A549 (cell line): ENCODE measurements around the gene KCNQ5.

Source experiments
- CEBPB ChIP-seq, 2 experiments: fragments of >200 bp in 1 of 2; sonication (Bioruptor Twin) in 1 of 2; formaldehyde crosslinking in 1 of 2; IDR thresholded peaks; 2 replicates each; pipeline ENCODE4 v1.6.1; 2012 to 2016
- CTCF ChIP-seq: fragments of >200 bp; sonication (Bioruptor Twin); formaldehyde crosslinking; IDR thresholded peaks from 3 replicates; pipeline ENCODE4 v1.5.1; 2016
- EP300 ChIP-seq, 2 experiments: fragments of >200 bp; sonication (Bioruptor Twin); formaldehyde crosslinking; IDR thresholded peaks; 2 replicates in 1 of 2; 3 replicates in 1 of 2; pipeline ENCODE4 v1.6.1; 2016 to 2017
- GATA3 ChIP-seq: IDR thresholded peaks from 2 replicates; pipeline ENCODE4 v1.6.1; 2012; ENCODE audit warnings: borderline replicate concordance
- JUNB ChIP-seq: fragments of >200 bp; sonication (Bioruptor Twin); formaldehyde crosslinking; IDR thresholded peaks from 2 replicates; pipeline ENCODE4 v1.6.1; 2016
- MAZ ChIP-seq: fragments of 150-350 bp; IDR thresholded peaks from 2 replicates; pipeline ENCODE4 v1.6.1; 2014; ENCODE audit warnings: antibody characterized with exemption, low read depth, low read length, borderline replicate concordance
- PBX3 ChIP-seq: IDR thresholded peaks from 2 replicates; pipeline ENCODE4 v1.6.1; 2012
- POLR2A ChIP-seq: IDR thresholded peaks from 2 replicates; pipeline ENCODE4 v1.6.1; 2012; ENCODE audit warnings: mild to moderate bottlenecking, low read length
- RAD21 ChIP-seq, 2 experiments: fragments of >200 bp in 1 of 2; sonication (Bioruptor Twin) in 1 of 2; formaldehyde crosslinking in 1 of 2; IDR thresholded peaks in 1 of 2; conservative IDR thresholded peaks in 1 of 2; 2 replicates in 1 of 2; 3 replicates in 1 of 2; pipeline ENCODE4 v1.6.1; 2012 to 2018; ENCODE audit warnings: inconsistent platforms in 1 of 2
- REST ChIP-seq: fragments of 200-600 bp; sonication (generic); IDR thresholded peaks from 2 replicates; pipeline ENCODE4 v1.6.1; 2016; ENCODE audit warnings: antibody characterized with exemption, mild to moderate bottlenecking, moderate library complexity
- RFX5 ChIP-seq: fragments of 450-650 bp; IDR thresholded peaks from 2 replicates; pipeline ENCODE4 v1.7.1; 2014; ENCODE audit warnings: antibody characterized with exemption, mild to moderate bottlenecking, moderate library complexity
- RNF2 ChIP-seq: fragments of 200-600 bp; sonication (generic); IDR thresholded peaks from 2 replicates; pipeline ENCODE4 v1.6.1; 2016; ENCODE audit warnings: low read depth, mild to moderate bottlenecking, antibody characterized with exemption, moderate library complexity, borderline replicate concordance

- TF ChIP-seq CTCF (no peak), PBX3 (no peak), RAD21 (conservative IDR thresholded peaks at IDR 0.05 in 1 of 2, IDR thresholded peaks at IDR 0.05 in 1 of 2) (no peak), GATA3 (no peak), EP300 (IDR thresholded peaks at IDR 0.05) (no peak), CEBPB (IDR thresholded peaks at IDR 0.05) (no peak), MAZ (no peak), JUNB (no peak), RFX5 (no peak), RNF2 (no peak), POLR2A (no peak), REST (no peak)
These were observed 365.4 kb downstream of the KCNQ5 start for GRCh38 chr6:72987301-72987700.
